GM21360 (cell line): ENCODE data around the gene RHOB.
"Not testable (repeated sequence)": the region's sequence is repeated elsewhere in the genome, so short reads cannot be mapped to it uniquely, and the experiment has no call there.

Source experiments
- ATAC-seq: cut with Tn5 transposase; IDR thresholded peaks from one replicate; pipeline ENCODE4 v1.9.1; 2021; ENCODE audit warnings: mild to moderate bottlenecking, moderate library complexity; ENCODE audit not compliant: unreplicated experiment

Gene RHOB

DNA sequence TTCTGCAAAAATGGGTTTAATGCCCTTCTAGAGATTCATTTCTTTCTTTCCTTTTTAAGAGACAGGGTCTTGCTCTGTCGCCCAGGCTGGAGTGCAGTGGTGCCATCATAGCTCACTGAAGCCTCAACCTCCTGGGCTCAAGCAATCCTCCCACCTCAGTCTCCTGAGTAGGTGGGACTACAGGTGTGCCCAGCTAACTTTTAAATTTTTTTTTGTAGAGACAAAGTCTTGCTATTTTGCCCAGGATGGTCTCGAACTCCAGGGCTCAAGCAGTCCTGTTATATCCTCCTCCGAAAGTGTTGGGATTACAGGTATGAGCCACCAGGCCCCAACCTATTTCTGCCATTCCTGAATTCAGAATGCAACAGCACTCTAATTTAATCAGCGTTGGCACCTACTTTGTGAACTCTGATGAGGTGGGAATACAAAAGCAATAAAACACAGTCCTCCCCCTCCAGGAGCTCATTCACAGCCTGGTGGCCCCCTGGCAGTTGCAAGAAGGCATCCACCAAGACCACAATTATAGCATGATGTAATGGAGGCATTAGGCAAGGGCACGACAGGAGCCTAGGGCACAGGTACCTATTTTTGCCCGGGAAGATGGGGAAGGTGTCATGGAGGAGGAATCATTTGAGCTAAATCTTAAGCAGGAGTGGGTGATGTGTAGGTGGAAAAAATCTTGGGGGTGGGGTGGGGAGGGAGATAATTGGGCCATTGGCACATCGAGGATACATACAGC lies 5.1 kb downstream of the RHOB start:
- ATAC-seq = no peak

GRCh38 chr2:20452551-20452950 lies 5.7 kb downstream of the RHOB start:
- ATAC-seq = no peak

- ATAC-seq = no peak
Observed at GRCh38 chr2:20453087-20453486, 6.2 kb downstream of the RHOB start.

DNA sequence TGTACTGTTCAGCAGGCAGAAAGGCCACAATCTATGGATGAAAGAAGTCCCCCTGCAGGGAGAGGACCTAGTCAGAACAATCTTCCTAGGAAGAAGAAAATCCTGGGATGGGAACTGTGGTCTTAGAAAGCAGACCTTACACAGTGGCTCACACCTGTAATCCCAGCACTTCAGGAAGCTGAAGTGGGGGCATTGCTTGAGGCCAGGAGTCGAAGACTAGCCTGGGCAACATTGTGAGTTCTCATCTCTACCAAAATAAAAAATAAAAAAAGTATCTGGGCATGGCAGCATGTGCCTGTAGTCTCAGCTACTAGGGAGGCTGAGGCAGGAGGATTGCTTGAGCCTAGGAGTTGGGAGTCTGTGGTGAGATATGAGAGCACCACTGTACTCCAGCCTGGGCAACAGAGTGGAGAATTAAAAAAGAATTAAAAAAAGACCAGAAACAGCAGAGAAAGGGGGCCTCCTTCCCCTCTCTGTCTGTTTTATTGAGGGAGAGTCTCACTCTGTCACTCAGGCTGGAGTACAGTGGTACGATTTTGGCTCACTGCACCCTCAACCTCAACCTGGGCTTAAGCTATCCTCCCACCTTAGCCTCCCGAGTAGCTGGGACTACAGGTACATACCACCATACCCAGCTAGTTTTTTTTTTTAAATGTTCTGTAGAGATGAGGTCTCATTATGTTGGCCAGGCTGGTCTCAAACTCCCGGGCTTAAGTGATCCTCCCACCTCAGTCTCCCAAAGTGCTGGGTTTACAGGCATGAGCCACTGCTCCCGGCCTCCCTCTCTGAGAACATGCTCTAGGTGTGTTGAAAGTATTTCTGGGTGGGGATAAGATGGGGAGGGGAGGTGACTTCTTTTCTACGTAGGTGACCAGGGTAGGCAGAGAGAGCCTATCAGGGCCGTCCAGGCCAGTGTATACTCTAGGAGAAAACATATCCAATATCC lies 7.4 kb downstream of the RHOB start:
- ATAC-seq = no peak

DNA sequence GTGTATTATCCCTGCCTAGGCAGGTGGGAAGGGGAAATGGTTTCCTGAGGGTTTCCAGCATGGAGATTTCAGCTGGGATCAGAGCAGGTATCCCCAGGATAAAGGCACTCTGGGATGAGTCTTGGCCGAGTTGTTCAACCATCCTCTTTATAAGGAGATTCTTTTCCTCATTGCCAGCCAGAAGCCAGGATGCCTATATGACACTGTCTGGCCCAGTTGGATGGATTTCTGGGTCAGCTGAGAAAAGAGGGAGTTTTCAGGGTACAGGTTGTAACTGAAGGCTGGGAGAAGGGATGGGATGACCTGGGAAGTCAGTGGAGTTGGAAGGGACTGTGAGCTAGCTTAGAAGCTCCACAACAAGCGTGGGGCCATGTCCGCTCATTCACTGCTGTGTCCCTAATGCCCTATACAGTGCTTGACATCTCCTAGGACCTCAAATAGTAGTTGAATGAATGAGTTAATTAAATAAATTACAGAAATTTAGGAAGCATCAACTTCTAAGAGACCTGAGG lies 8.3 kb downstream of the RHOB start:
- ATAC-seq = no peak

DNA sequence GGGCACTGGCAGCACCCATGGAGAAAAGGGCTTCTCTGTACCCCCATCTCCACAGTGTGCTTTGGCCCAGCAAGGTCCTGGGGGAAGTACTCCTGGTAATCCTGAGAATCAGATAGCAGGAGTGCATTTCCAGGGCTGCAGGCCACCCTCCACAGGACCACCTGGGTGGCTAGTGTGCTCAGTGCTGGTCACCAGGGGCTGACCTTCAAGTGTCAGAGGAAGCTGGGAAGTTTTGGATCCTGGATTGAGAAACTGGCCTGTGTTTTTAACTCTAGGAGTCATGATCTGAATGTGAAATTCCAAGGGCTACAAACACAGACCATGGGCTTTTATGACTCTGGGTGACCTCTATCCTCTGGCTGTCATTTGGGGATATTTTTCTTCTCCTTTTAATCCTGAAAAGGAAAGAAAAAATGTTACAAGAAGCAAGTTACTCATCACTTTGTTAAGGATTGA lies 9.3 kb downstream of the RHOB start:
- no peak for ATAC-seq

- no peak for ATAC-seq
Observed at GRCh38 chr2:20456636-20457426, 10.0 kb downstream of the RHOB start.

GRCh38 chr2:20457661-20458630 lies 11.1 kb downstream of the RHOB start:
- no peak for ATAC-seq

DNA sequence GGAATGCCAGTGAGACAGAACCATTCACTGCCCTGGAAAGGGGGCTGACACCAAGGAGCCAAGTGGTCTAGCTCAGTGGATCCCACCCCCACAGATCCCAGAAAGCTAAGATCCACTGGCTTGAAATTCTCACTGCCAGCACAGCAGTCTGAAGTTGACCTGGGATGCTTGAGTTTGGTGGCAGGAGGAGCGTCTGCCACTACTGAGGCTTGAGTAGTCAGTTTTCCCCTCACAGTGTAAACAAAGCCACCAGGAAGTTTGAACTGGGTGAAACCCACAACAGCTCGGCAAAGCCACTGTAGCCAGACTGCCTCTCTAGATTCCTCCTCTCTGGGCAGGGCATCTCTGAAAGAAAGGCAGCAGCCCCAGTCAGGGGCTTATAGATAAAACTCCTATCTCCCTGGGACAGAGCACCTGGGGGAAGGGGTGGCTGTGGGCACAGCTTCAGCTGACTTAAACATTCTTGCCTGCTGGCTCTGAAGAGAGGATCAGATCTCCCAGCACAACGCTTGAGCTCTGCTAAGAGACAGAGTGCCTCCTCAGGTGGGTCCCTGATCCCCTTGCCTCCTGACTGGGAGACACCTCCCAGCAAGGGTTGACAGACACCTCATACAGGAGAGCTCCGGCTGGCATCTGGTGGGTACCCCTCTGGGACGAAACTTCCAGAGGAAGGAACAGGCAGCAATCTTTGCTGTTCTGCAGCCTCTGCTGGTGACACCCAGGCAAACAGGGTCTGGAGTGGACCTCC lies 12.0 kb downstream of the RHOB start:
- not testable (repeated sequence) for ATAC-seq

- no peak for ATAC-seq
Observed at GRCh38 chr2:20465716-20466394, 19.0 kb downstream of the RHOB start.

GRCh38 chr2:20467789-20468548 lies 21.1 kb downstream of the RHOB start:
- ATAC-seq = no peak

DNA sequence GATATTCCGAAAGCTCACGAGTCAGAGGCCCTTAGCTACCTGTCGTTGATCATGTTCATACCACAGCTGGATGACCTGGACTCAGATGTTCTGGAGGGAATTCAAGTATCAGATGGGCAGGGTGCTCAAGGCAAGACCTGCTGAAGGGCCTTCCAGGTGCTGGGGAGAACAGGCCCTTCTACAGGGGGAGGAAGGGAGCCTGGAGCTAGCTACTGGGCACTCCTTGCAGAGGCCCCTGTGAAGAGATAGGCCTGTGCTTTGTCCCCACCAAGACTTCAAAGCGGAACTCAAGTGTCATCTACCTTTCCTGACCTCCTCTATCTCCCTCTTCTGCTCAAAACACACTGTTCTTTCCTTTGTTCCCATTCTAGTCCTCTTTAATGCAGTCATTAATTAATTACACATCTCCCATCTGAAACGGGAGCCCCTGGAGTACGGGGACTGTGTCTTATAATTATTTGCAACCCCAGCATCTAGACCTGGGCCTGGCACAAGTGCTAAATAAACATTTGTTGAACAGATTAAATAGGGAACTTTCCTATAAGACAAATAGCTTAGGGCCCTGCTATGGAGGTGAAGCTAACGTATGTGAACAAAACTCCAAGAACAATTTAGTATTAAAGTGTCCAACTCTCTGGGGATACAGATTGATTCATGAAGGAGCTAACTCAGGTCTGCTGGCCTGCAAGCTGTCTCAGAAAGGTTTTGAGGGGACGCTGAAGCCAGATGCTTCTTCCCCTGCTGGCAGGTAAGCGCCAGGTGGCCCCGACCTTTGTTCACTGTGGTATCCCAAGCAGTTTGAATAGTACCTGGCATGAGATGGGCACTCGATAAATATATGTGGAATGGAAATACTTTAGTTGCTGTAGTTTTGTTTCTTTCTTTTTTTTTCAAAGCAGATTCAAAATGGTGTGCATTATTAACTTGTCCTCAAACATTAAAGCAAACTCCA lies 22.0 kb downstream of the RHOB start:
- no peak for ATAC-seq

- ATAC-seq = no peak
Observed at GRCh38 chr2:20469595-20469994, 22.7 kb downstream of the RHOB start.

DNA sequence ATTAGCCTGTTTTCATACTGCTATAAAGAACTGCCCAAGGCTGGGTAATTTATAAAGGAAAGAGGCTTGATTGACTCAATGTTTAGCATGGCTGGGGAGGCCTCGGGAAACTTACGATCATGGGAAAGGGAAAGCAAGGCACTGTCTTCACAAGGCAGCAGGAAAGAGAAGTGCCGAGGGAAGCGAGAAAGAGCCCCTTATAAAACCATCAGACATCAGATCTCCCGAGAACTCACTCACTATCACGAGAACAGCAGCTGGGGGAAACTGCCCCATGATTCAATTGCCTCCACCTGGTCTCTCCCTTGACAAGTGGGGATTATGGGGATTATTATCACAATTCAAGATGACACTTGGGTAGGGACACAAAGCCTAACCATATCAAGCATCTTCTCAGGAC lies 23.3 kb downstream of the RHOB start:
- no peak for ATAC-seq

DNA sequence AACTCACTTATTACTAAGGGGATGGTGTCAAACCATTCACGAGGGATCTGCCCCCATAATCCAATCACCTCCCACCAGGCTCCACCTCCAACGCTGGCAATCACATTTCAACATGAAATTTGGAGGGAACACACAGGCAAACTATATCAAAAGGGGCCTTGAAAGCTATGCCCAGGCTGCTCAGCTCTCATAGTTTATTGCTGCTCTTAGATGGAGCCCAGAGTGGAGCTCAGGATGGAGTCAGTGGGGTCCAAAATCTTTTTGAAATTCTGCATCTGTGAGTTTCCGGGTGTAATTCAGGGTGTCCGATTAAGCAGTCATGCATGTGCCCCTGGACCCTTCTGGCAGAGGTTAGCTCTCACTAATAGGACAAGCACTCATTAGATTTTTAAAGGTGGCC lies 24.3 kb downstream of the RHOB start:
- no peak for ATAC-seq

DNA sequence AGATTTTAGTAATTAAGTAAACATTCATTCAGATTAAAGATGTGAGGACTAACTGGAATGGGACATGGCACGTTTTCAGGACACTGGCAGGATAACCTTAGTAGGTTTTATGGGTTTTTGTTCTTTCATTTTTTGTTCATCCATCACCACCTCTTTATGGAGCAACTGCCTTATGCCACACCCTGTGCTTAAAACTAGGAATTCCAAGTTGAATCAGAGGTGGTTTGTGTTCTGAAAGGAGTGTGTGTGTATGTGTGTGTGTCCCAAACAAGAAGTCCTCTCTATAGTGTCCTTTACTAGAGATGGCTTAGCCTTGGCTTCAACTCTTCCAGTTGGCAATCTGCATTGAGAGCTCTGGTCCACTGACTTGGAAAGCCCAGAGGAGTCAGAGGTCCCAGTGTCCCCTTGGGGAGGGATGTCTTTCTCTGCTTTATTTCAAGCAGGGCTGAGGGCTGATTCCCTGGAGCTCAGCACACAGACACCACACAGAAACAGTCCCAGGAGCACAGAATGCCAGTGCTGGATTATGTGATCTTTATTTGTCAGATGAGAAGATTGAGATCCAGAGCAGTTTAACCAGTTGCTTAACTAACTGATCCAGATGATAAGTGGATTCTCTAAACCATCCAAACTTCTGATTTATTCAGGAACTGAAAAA lies 25.2 kb downstream of the RHOB start:
- no peak for ATAC-seq
